Measurements from ENCODE around the gene PLCXD1.

GRCh38 chrX:317424-318067 is 36.4 kb downstream of the PLCXD1 start:
- no peak for TF ChIP-seq CTCF (IDR thresholded peaks at IDR 0.05)
- no peak for TF ChIP-seq POLR2A (IDR thresholded peaks at IDR 0.05)

Data from prostate gland (tissue), 2 donors.